Endothelial cell of umbilical vein (primary cell): ENCODE results near the gene LHX5. TPM values are rescaled to one million over a fixed set of nuclear protein-coding genes. Genes with fewer than 3 reads are reported as not detected.
A peak's percentile ranks its signal among the peaks of the same experiment; 100 is the strongest.

Source experiments
- BruUV-seq: library from RNA; stranded (reverse); fragments of 400-500 nt; replicated peaks from 2 replicates; lab custom pipeline; 2021; lab: Mats Ljungman, UMichigan
- CTCF ChIA-PET: fragments of 300-600, 350-600 bp; sonication (Branson Sonifier 250); formaldehyde crosslinking; loops from one replicate; lab custom pipeline; 2021; ENCODE audit warnings: antibody characterized with exemption, inconsistent platforms; lab: Charles Lee
- POLR2A ChIA-PET: fragments of 300-600, 350-600 bp; sonication (Branson Sonifier 250); formaldehyde crosslinking; loops from one replicate; lab custom pipeline; 2021; ENCODE audit warnings: antibody characterized with exemption, inconsistent platforms; lab: Charles Lee
- DNase-seq: peaks from one replicate; pipeline ENCODE4 v3.0.0-alpha.2; 2011; ENCODE audit warnings: low read depth, low spot score
- FAIRE-seq: peaks from 2 replicates; lab custom pipeline; 2011; peaks lifted over from hg19 to GRCh38; lab: Jason Lieb, UNC
- H2AFZ ChIP-seq: 2 replicates; pipeline ENCODE4 v1.6.0; 2012; ENCODE audit warnings: low read depth, low read length, control low read depth, inconsistent platforms
- H3K27ac ChIP-seq: 2 replicates; pipeline ENCODE4 v1.5.1; 2011; ENCODE audit warnings: low read depth, mild to moderate bottlenecking, control low read depth, low read length, moderate library complexity; ENCODE audit not compliant: insufficient read depth
- H3K27me3 ChIP-seq, 2 experiments: 2 replicates each; pipeline versions ENCODE4 v1.6.0 to v1.6.1; 2011; ENCODE audit warnings: low read length in 2 of 2, mixed read lengths in 1 of 2; ENCODE audit not compliant: control insufficient read depth in 2 of 2, insufficient read depth in 2 of 2
- H3K36me3 ChIP-seq, 2 experiments: 2 replicates in 1 of 2; 3 replicates in 1 of 2; pipeline ENCODE4 v1.5.1; 2011; ENCODE audit warnings: low read length in 2 of 2, mild to moderate bottlenecking in 1 of 2, moderate library complexity in 1 of 2; ENCODE audit not compliant: control insufficient read depth in 2 of 2, insufficient read depth in 2 of 2; ENCODE audit errors: extremely low read depth in 1 of 2
- H3K4me1 ChIP-seq: 3 replicates; pipeline ENCODE4 v1.5.1; 2011; ENCODE audit warnings: mild to moderate bottlenecking, low read length; ENCODE audit not compliant: control insufficient read depth, insufficient read depth; ENCODE audit errors: extremely low read depth
- H3K4me2 ChIP-seq: 2 replicates; pipeline ENCODE4 v1.6.1; 2011; ENCODE audit warnings: low read length, control low read depth, mixed read lengths; ENCODE audit not compliant: insufficient read depth
- H3K4me3 ChIP-seq, 3 experiments: fragments of 200-600 bp in 1 of 3; sonication (generic), shearing (Covaris generic) in 1 of 3; replicated peaks in 1 of 3; 2 replicates each; pipeline ENCODE4 v1.5.1; 2011 to 2016; ENCODE audit warnings: control low read depth in 3 of 3, low read length in 3 of 3, mild to moderate bottlenecking in 2 of 3, inconsistent platforms in 1 of 3, low read depth in 1 of 3, moderate library complexity in 1 of 3; ENCODE audit not compliant: insufficient read depth in 1 of 3
- H3K79me2 ChIP-seq: 2 replicates; pipeline ENCODE4 v1.6.0; 2012; ENCODE audit warnings: low read length, inconsistent platforms; ENCODE audit not compliant: control insufficient read depth, insufficient read depth
- H3K9ac ChIP-seq: replicated peaks from 2 replicates; pipeline ENCODE3; 2011; ENCODE audit warnings: low read length, control low read depth; ENCODE audit not compliant: insufficient read depth; ENCODE audit errors: extremely low read depth
- H3K9me1 ChIP-seq: replicated peaks from 3 replicates; pipeline ENCODE4 v1.6.0; 2011; ENCODE audit warnings: mild to moderate bottlenecking, low read length; ENCODE audit not compliant: control insufficient read depth, insufficient read depth; ENCODE audit errors: extremely low read depth
- H3K9me3 ChIP-seq: replicated peaks from 2 replicates; pipeline ENCODE4 v1.5.1; 2012; ENCODE audit warnings: low read length, inconsistent platforms; ENCODE audit not compliant: control insufficient read depth, insufficient read depth
- H4K20me1 ChIP-seq: replicated peaks from 2 replicates; pipeline ENCODE3; 2011; ENCODE audit warnings: mild to moderate bottlenecking, low read length; ENCODE audit not compliant: control insufficient read depth, insufficient read depth; ENCODE audit errors: extremely low read depth
- CTCF ChIP-seq, 2 donors: IDR thresholded peaks; 1 replicate in 1 of 2; 2 replicates in 1 of 2; pipeline ENCODE4 v1.5.1; 2011; ENCODE audit warnings: low read length in 2 of 2, mild to moderate bottlenecking in 2 of 2, moderate library complexity in 2 of 2, control low read depth in 1 of 2, inconsistent platforms in 1 of 2, low read depth in 1 of 2; ENCODE audit not compliant: insufficient read depth in 1 of 2; ENCODE audit errors: extremely low read depth in 1 of 2
- EZH2 ChIP-seq: IDR thresholded peaks from 2 replicates; pipeline ENCODE4 v1.6.1; 2012; ENCODE audit warnings: borderline replicate concordance, low read depth, mild to moderate bottlenecking, moderate library complexity, low read length, inconsistent platforms; ENCODE audit not compliant: severe bottlenecking
- FOS ChIP-seq: IDR thresholded peaks from 2 replicates; pipeline ENCODE4 v1.6.1; 2011; ENCODE audit warnings: mild to moderate bottlenecking, low read length, moderate library complexity, borderline replicate concordance; ENCODE audit not compliant: insufficient read depth
- JUN ChIP-seq: IDR thresholded peaks from 2 replicates; pipeline ENCODE4 v1.6.1; 2011; ENCODE audit warnings: borderline replicate concordance, low read depth; ENCODE audit not compliant: insufficient read length, insufficient read depth
- POLR2A ChIP-seq: IDR thresholded peaks from 2 replicates; pipeline ENCODE4 v1.6.1; 2012; ENCODE audit warnings: low read depth, mild to moderate bottlenecking, control low read depth, low read length
- POLR2AphosphoS5 ChIP-seq: IDR thresholded peaks from 2 replicates; pipeline ENCODE4 v1.6.1; 2012; ENCODE audit warnings: low read depth, mild to moderate bottlenecking, control low read depth, low read length, moderate library complexity; ENCODE audit not compliant: insufficient read depth
- dilution Hi-C: fragments of 300-500 bp; cut with MboI; formaldehyde crosslinking; loops from one replicate; pipeline ENCODE4 v1.15.0; 2019; ENCODE audit warnings: low sequenced_read_pairs; ENCODE audit not compliant: extremely low pct_ligation_motif_present
- intact Hi-C: fragments of 100-400 bp; cut with micrococcal nuclease; formaldehyde crosslinking; loops from one replicate; pipeline ENCODE4 v1.10.0; 2022
- polyA plus RNA-seq, 4 experiments: library from polyadenylated mRNA; depleted of rRNA in 3 of 4; stranded (reverse) in 3 of 4; unstranded in 1 of 4; fragments of >200 nt; gene quantifications; 2 replicates each; pipeline versions ENCODE4 v1.2.1 to v1.2.3, GENCODE V29; 2011 to 2012; ENCODE audit warnings: missing spikeins in 1 of 4
- total RNA-seq: library from RNA; stranded (reverse); gene quantifications from 2 replicates; pipeline ENCODE4 v1.2.3, GENCODE V29; 2021

LHX5 gene
- total and polyA plus RNA-seq, 2 donors (not counting 3 experiments of a cell fraction or from before 2014, with no cell fraction given), result not detected

GRCh38 chr12:113422030-113422885 lies 49.4 kb downstream of the LHX5 start, which contains the start of gene SDSL:
SDSL (plus strand) TSS chr12:113422380; CDS start chr12:113427983, 5,603 bp downstream.
- Histone ChIP-seq H3K79me2 (no peaks in the 10 kb centered on the region), H3K4me1 (peaks cover 7% of the 10 kb centered on the region), H4K20me1 (no peaks in the 10 kb centered on the region), H3K27me3 (no peaks in the 10 kb centered on the region), H3K9me3 (no peaks in the 10 kb centered on the region), H3K9ac (peak within 1 kb of the TSS; percentile 73), H3K4me3 (peak within 1 kb of the TSS; percentile 29 to 52 (median 51)), H3K27ac (peak within 1 kb of the TSS; percentile 48), H3K9me1 (no peaks in the 10 kb centered on the region), H2AFZ (peak within 1 kb of the TSS; percentile 71), H3K4me2 (peak within 1 kb of the TSS; percentile 90), H3K36me3 (no peaks in the 10 kb centered on the region)
- no TSS peak for BruUV-seq
- FAIRE-seq (peak; percentile 92), DNase-seq (peak; percentile 58)
- intact Hi-C loops (loop anchor here (1.0 kb wide), 1 partner anchor 64 kb away; the partner anchor contains the start of gene PLBD2), dilution Hi-C loops (no loop called here)
- TF ChIP-seq POLR2A, result peak; percentile 53
- TF ChIP-seq JUN, result peak; percentile 15
- TF ChIP-seq EZH2, result no peak
- no peak for TF ChIP-seq CTCF (IDR thresholded peaks at IDR 0.05; ENCODE audit: extremely low read depth in 1 of 2, insufficient read depth in 1 of 2, low read depth in 1 of 2, low read length in 2 of 2)
- TF ChIP-seq POLR2AphosphoS5, result peak; percentile 78
- peak; percentile 14 for TF ChIP-seq FOS
- ChIA-PET CTCF (interaction anchor here (0.7 to 1.2 kb wide), 9 partner anchors 15 to 225 kb away, joined by 3 to 5 read pairs (median 3); partner anchors contain the start of gene SLC8B1), POLR2A (no interaction called here)
